Osteocyte (in vitro differentiated cells): ENCODE results near the gene ROPN1L. TPM values are rescaled to one million over a fixed set of nuclear protein-coding genes. Genes with fewer than 3 reads are reported as not detected.

Source experiments
- DNase-seq: peaks from one replicate; pipeline ENCODE4 v3.0.0; 2021; ENCODE audit warnings: mixed read lengths; ENCODE audit not compliant: unreplicated experiment; ENCODE audit errors: extremely low spot score
- H3K27ac Mint-ChIP-seq: one replicate; pipeline ENCODE4 v1.8.0; 2021; ENCODE audit warnings: mild to moderate bottlenecking, mixed read lengths; ENCODE audit not compliant: unreplicated experiment
- H3K27me3 Mint-ChIP-seq: one replicate; pipeline ENCODE4 v1.8.0; 2021; ENCODE audit warnings: mixed read lengths; ENCODE audit not compliant: unreplicated experiment
- H3K36me3 Mint-ChIP-seq: one replicate; pipeline ENCODE4 v1.8.0; 2021; ENCODE audit warnings: mixed read lengths; ENCODE audit not compliant: unreplicated experiment
- H3K4me1 Mint-ChIP-seq: one replicate; pipeline ENCODE4 v1.8.0; 2021; ENCODE audit warnings: mixed read lengths; ENCODE audit not compliant: unreplicated experiment
- H3K4me3 Mint-ChIP-seq: one replicate; pipeline ENCODE4 v1.8.0; 2021; ENCODE audit warnings: mild to moderate bottlenecking, moderate library complexity, mixed read lengths; ENCODE audit not compliant: unreplicated experiment
- H3K9me3 Mint-ChIP-seq: one replicate; pipeline ENCODE4 v1.8.0; 2021; ENCODE audit warnings: mixed read lengths; ENCODE audit not compliant: unreplicated experiment
- total RNA-seq: library from RNA; stranded (reverse); gene quantifications from 2 replicates; pipeline ENCODE4 v1.2.1, GENCODE V29; 2021
- TF ChIP-seq, protein P1 (sequence below): fragments of 200-600 bp; sonication (generic); IDR thresholded peaks from 2 replicates; pipeline ENCODE4 v1.5.0; 2021; ENCODE audit warnings: antibody characterized with exemption, mild to moderate bottlenecking, moderate library complexity

The ROPN1L gene
- total RNA-seq, 1 donor from 2014 or later: not detected

DNA sequence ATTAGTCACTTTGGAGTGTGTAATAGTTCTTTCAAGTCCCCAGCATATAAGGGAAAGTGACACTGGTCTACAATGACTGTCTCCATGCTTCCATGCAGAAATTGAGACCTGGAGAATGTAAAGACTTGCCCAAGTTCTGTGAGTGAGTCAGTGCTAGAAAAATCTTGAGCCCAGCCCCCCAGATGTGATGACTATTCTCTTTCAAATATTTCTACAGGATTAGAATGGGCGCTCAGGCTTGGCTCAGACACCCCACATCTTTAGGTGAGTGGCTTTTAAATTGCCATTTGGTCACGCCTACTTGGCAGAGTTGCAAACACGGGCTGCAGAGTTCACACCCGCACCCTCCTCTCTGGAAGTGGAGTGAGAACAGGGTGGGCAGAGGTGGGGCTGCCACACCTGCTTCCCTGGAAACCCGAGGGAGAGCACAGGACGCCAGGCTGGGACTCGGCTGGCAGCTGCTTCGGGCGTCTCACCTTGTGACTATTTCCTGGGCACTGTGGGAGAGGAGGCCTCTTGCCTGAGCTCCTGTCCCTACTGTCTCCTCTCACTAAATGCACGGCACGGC lies 37.6 kb downstream of the ROPN1L start:
- no peak overlapping the region for H3K4me3 Mint-ChIP-seq
- H3K27me3 Mint-ChIP-seq: peaks cover 13% of the 10 kb centered on the region
- TF ChIP-seq, protein P1, sequence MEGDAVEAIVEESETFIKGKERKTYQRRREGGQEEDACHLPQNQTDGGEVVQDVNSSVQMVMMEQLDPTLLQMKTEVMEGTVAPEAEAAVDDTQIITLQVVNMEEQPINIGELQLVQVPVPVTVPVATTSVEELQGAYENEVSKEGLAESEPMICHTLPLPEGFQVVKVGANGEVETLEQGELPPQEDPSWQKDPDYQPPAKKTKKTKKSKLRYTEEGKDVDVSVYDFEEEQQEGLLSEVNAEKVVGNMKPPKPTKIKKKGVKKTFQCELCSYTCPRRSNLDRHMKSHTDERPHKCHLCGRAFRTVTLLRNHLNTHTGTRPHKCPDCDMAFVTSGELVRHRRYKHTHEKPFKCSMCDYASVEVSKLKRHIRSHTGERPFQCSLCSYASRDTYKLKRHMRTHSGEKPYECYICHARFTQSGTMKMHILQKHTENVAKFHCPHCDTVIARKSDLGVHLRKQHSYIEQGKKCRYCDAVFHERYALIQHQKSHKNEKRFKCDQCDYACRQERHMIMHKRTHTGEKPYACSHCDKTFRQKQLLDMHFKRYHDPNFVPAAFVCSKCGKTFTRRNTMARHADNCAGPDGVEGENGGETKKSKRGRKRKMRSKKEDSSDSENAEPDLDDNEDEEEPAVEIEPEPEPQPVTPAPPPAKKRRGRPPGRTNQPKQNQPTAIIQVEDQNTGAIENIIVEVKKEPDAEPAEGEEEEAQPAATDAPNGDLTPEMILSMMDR: no peak
- H3K27ac Mint-ChIP-seq: no peak overlapping the region
- DNase-seq: no peak
- no peaks in the 10 kb centered on the region for H3K9me3 Mint-ChIP-seq
- peaks cover 31% of the 10 kb centered on the region for H3K4me1 Mint-ChIP-seq
- H3K36me3 Mint-ChIP-seq: no peaks in the 10 kb centered on the region

DNA sequence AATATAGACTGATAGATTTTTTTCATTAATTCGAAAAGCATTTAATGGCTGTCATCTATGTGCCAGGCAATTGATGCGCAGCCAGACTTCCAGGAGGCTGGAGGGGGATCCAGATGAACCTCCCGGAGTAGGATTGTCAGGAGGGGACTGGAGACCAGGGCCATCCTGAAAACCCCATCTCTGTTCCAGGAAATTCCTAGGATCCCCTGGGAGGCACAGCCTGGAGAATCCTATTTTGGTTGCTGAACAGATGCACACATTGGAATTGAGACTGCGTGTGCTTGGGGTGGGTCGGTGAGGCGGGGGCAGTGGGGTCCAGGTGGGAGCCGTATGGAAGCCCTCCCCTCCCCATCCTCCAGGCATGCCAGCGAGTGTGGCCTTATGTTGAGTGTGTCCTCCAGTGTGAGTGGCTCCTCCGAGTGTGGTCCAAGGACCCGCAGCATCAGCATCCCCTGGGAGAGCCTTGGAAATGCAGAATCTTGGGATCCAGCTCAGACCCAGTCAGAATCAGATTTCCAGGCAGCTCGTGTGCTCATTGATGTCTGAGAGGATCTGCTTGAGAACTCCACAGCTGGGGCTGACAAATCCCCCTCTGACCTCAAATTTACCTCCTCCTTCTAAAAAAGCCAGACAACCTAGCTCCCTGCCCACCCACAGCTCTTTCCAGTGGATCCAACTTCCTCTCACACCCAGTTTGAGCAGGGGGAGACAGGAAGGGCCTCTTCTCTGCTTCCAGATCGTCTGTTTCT lies 38.7 kb downstream of the ROPN1L start:
- TF ChIP-seq, protein P1: no peak
- Mint-ChIP-seq H3K27me3 (peaks cover 13% of the 10 kb centered on the region), H3K4me3 (no peak overlapping the region), H3K4me1 (peaks cover 31% of the 10 kb centered on the region), H3K36me3 (no peaks in the 10 kb centered on the region), H3K27ac (no peak overlapping the region), H3K9me3 (no peaks in the 10 kb centered on the region)
- no peak for DNase-seq

DNA sequence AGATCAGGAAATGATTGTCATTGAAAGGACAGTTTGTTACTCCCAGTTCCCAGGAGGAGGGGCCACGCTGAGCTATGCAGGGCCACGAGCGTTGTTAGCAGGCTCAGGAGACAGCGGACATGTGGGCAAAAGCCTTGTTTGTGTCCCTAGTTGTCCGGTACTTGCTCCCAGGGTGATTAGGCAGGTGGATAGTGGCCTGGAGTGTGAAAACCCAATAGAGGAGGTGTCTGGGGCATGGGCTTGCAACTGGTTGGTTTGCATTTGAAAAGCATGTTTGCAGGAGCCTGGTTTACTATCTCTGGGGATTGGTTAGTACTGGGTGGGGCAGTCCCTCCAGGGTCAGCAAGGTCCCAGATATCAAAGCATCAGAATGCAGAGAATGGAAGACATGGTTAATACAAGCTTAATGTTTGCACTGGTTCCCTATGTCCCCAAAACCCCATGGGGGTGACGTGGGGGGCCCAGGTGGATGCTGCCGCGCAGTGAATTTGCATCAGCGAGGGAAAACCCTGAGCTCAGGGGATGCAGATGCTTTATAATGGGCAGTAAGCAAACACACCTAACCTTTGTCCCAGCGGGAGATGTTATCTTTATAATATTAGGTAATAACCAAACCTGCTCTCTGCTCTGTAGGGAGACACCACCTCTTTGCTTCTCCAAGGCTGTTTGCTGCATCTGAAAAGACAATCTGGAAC lies 39.7 kb downstream of the ROPN1L start:
- TF ChIP-seq, protein P1: no peak
- Mint-ChIP-seq H3K4me3 (no peak overlapping the region), H3K27ac (no peak overlapping the region), H3K4me1 (peaks cover 40% of the 10 kb centered on the region), H3K27me3 (peaks cover 13% of the 10 kb centered on the region), H3K9me3 (no peaks in the 10 kb centered on the region), H3K36me3 (no peaks in the 10 kb centered on the region)
- DNase-seq: no peak

DNA sequence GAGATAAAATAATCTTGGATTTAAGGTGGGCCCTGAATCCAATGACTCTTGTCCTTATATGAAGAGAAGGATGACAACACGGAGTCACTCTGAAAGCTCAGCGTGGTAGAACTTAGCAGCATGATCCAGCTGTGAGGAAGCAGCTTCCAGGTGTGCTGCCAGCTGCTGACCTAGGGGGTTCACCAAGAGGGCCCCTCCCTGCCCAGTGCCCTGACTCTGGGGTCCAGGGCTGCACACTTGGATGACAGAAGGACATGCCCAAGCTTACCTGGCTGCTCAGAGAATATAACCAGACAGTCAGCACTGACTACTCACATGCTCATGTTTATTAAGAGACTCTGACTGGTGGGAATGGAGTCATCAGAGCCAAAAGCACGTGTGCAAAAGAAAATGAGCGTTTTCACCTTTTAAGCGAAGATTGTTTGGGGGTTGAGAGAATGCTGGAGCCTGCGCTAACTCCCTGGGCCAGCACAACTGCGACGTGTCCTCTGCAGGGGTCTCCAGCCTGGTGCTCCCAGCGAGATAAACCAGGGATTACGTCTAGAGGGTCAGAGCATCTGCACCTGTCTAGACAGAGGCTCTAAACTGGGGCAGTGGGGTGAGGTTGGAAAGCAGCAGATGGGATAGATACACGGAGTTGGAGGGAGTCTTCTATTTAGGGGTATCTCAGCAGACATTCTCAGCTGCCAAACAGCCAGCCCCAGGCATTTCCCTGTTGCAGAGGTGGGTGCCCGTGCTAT lies 41.3 kb downstream of the ROPN1L start:
- H3K4me1 Mint-ChIP-seq: peaks cover 46% of the 10 kb centered on the region
- H3K27me3 Mint-ChIP-seq: peaks cover 13% of the 10 kb centered on the region
- no peak for DNase-seq
- TF ChIP-seq, protein P1: no peak
- no peak overlapping the region for H3K27ac Mint-ChIP-seq
- no peaks in the 10 kb centered on the region for H3K36me3 Mint-ChIP-seq
- H3K4me3 Mint-ChIP-seq: no peak overlapping the region
- H3K9me3 Mint-ChIP-seq: no peaks in the 10 kb centered on the region
